Breast epithelium (tissue), 3 donors: Measurements from ENCODE around the gene CALML3.

Source experiments
- POLR2A ChIP-seq: fragments of 450-650 bp; IDR thresholded peaks from one replicate; pipeline ENCODE4 v1.6.1; 2016; ENCODE audit warnings: antibody characterized with exemption, mild to moderate bottlenecking, moderate library complexity
- POLR2AphosphoS5 ChIP-seq, 3 donors: sonication (generic); formaldehyde crosslinking; IDR thresholded peaks; one replicate each; pipeline ENCODE4 v1.6.1; 2017; ENCODE audit warnings: antibody characterized with exemption in 3 of 3
- TF ChIP-seq, protein P1 (sequence below), 3 donors: fragments of 450-650 bp; IDR thresholded peaks; one replicate each; pipeline ENCODE4 v1.5.1; 2016 to 2017; ENCODE audit warnings: antibody characterized with exemption in 3 of 3, mild to moderate bottlenecking in 3 of 3, moderate library complexity in 3 of 3

DNA sequence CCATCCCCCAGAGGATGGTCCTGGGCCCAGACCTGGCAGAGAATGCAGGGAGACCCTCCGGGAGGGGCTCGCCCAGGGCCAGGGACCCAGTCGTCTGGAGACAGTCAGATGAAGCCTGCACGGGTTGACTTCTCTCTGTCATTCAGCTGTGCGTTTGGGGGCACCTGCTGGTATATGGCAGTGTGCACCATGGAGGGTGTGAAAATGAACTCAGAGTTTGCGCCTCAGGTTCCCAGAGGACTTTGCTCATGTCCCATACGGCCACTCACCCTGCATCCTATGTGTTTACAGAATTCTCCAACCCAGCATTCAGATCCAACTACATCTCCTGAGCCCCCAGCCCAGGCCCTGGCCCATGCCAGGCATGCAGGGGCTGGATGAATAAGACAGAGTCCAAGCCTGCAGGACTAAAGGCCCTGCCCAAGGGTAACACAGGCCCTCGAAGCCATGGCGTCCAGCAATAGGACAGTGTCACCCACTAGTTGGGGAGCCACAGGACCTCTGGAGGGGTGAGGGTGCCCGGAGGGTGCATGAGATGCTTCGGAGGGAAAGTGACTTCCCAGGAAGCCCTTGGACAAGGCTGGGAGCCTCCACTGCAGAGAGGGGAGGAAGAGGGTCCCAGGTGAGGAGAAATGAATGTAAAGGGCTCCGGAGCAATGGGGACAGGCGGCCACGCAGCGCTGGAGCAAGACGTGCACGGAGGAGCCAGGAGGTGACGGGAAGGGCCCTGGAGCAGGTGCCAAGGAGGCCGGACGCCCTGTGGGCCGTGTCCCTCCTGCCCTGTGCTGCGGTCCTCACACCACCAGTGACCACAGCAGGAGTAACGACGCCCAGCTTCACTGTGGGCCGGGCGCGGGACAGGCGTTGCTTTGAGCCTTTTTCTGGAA lies 36.3 kb downstream of the CALML3 start:
- TF ChIP-seq, protein P1, sequence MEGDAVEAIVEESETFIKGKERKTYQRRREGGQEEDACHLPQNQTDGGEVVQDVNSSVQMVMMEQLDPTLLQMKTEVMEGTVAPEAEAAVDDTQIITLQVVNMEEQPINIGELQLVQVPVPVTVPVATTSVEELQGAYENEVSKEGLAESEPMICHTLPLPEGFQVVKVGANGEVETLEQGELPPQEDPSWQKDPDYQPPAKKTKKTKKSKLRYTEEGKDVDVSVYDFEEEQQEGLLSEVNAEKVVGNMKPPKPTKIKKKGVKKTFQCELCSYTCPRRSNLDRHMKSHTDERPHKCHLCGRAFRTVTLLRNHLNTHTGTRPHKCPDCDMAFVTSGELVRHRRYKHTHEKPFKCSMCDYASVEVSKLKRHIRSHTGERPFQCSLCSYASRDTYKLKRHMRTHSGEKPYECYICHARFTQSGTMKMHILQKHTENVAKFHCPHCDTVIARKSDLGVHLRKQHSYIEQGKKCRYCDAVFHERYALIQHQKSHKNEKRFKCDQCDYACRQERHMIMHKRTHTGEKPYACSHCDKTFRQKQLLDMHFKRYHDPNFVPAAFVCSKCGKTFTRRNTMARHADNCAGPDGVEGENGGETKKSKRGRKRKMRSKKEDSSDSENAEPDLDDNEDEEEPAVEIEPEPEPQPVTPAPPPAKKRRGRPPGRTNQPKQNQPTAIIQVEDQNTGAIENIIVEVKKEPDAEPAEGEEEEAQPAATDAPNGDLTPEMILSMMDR (IDR thresholded peaks at IDR 0.05), result no peak
- TF ChIP-seq POLR2AphosphoS5 (IDR thresholded peaks at IDR 0.05) (no peak), POLR2A (no peak)
